T-cell (primary cell): ENCODE data around the gene SRRM1. TPM values are rescaled to one million over a fixed set of nuclear protein-coding genes. Genes with fewer than 3 reads are reported as not detected.

ENCODE experiments used
- ATAC-seq, 4 experiments: fragments of 200-7000 bp in 3 of 4; fragments of 150-1000 bp in 1 of 4; cut with Tn5 transposase; replicated peaks in 1 of 4; 1 replicate in 3 of 4; 2 replicates in 1 of 4; pipeline ENCODE4 v1.10.0; 2021; ENCODE audit warnings: moderate library complexity in 3 of 4, mild to moderate bottlenecking in 2 of 4, moderate number of reproducible peaks in 1 of 4
- CTCF ChIA-PET, 2 donors: fragments of 300-600 bp; sonication (Branson Sonifier 250); formaldehyde crosslinking; loops; one replicate each; lab custom pipeline; 2022; ENCODE audit warnings: antibody characterized with exemption in 2 of 2; lab: Charles Lee
- POLR2A ChIA-PET, 2 donors: fragments of 300-600 bp; sonication (Branson Sonifier 250); formaldehyde crosslinking; loops; one replicate each; lab custom pipeline; 2022; ENCODE audit warnings: antibody characterized with exemption in 2 of 2; lab: Charles Lee
- DNase-seq, 35 experiments: peaks; one replicate each; pipeline versions ENCODE4 v3.0.0 to v3.0.0-alpha.2; 2013 to 2023
- H3K27ac ChIP-seq: one replicate; pipeline ENCODE4 v1.5.1; 2013; ENCODE audit warnings: low read length
- H3K27me3 ChIP-seq, 2 experiments: replicated peaks in 1 of 2; 1 replicate in 1 of 2; 2 replicates in 1 of 2; pipeline versions ENCODE4 v1.6.1 to v1.7.0; 2013; ENCODE audit warnings: low read length in 1 of 2, mixed read lengths in 1 of 2; ENCODE audit not compliant: control insufficient read depth in 2 of 2, insufficient read depth in 2 of 2; ENCODE audit errors: extremely low read depth in 1 of 2
- H3K36me3 ChIP-seq, 2 donors: 1 replicate in 1 of 2; 2 replicates in 1 of 2; pipeline versions ENCODE4 v1.6.1 to v1.7.0; 2013; ENCODE audit warnings: low read length in 1 of 2; ENCODE audit not compliant: control insufficient read depth in 2 of 2, insufficient read depth in 1 of 2; ENCODE audit errors: extremely low read depth in 1 of 2
- H3K4me1 ChIP-seq, 2 experiments: 1 replicate in 1 of 2; 2 replicates in 1 of 2; pipeline versions ENCODE4 v1.6.1 to v1.7.0; 2013; ENCODE audit warnings: low read length in 2 of 2, mixed read lengths in 1 of 2; ENCODE audit not compliant: insufficient read depth in 2 of 2, control insufficient read depth in 1 of 2; ENCODE audit errors: extremely low read depth in 1 of 2
- H3K4me3 ChIP-seq, 2 donors: 1 replicate in 1 of 2; 2 replicates in 1 of 2; pipeline versions ENCODE4 v1.5.1 to v1.7.0; 2013; ENCODE audit warnings: mild to moderate bottlenecking in 2 of 2, low read length in 1 of 2, moderate library complexity in 1 of 2; ENCODE audit not compliant: control insufficient read depth in 1 of 2; ENCODE audit errors: extremely low read depth in 1 of 2
- H3K9me3 ChIP-seq: 2 replicates; pipeline ENCODE4 v1.7.0; 2013
- H3K27ac Mint-ChIP-seq, 2 donors: one replicate each; pipeline ENCODE4 v1.8.0; 2020 to 2021; ENCODE audit warnings: mild to moderate bottlenecking in 2 of 2, mixed read lengths in 2 of 2
- H3K27me3 Mint-ChIP-seq, 2 donors: one replicate each; pipeline ENCODE4 v1.8.0; 2021 to 2022; ENCODE audit warnings: mixed read lengths in 2 of 2
- H3K36me3 Mint-ChIP-seq: one replicate; pipeline ENCODE4 v1.8.0; 2021; ENCODE audit warnings: mixed read lengths
- H3K4me1 Mint-ChIP-seq, 3 donors: one replicate each; pipeline ENCODE4 v1.8.0; 2020 to 2022; ENCODE audit warnings: mixed read lengths in 3 of 3, mild to moderate bottlenecking in 1 of 3
- H3K4me3 Mint-ChIP-seq, 3 donors: one replicate each; pipeline ENCODE4 v1.8.0; 2020 to 2022; ENCODE audit warnings: mild to moderate bottlenecking in 3 of 3, mixed read lengths in 3 of 3, moderate library complexity in 3 of 3
- H3K9me3 Mint-ChIP-seq, 3 donors: one replicate each; pipeline ENCODE4 v1.8.0; 2020 to 2022; ENCODE audit warnings: mixed read lengths in 3 of 3
- WGBS: methylation state at CpG from one replicate; pipeline ENCODE4 v1.1.5; 2013; ENCODE audit warnings: missing lambda C conversion rate; ENCODE audit not compliant: insufficient coverage; 5-methylcytosine and 5-hydroxymethylcytosine counted together
- total RNA-seq, 35 experiments: library from RNA in 6 of 35; stranded (reverse) in 6 of 35; fragments of 120-200 nt in 1 of 35; gene quantifications; one replicate each; pipeline versions ENCODE4 v1.2.1 to v1.2.4 and lab custom pipeline; 2013 to 2026

The SRRM1 gene
- total RNA-seq, 5 donors from 2014 or later (not counting 1 experiment from before 2014, with no cell fraction given) = 158 to 303 (median 181) TPM

GRCh38 chr1:24654010-24654409 is 10.9 kb downstream of the SRRM1 start:
- H3K9me3 Mint-ChIP-seq = no peaks in the 10 kb centered on the region
- CTCF ChIA-PET = interaction anchor here in 1 of 2 donors (0.6 kb wide), 1 partner anchor 877 kb away, joined by 3 read pairs; no protein-coding TSS in a partner anchor
- H3K4me3 ChIP-seq = no peak overlapping the region
- no peak overlapping the region for H3K27ac ChIP-seq
- H3K36me3 Mint-ChIP-seq = peaks cover 75% of the 10 kb centered on the region
- no CpG with 5 or more reads among the region's 3 CpGs for whole genome bisulfite sequencing
- ATAC-seq (no peak), DNase-seq (no peak)
- no peak overlapping the region for H3K27ac Mint-ChIP-seq
- peaks cover 4 to 93% of the 10 kb centered on the region in 2 donors for H3K36me3 ChIP-seq
- POLR2A ChIA-PET = interaction anchor here (0.5 to 1.2 kb wide), 2 partner anchors 9 to 172 kb away, joined by 3 to 4 read pairs; no protein-coding TSS in a partner anchor
- no peaks in the 10 kb centered on the region for H3K27me3 ChIP-seq
- peaks cover 37 to 44% (median 39%) of the 10 kb centered on the region in 3 donors for H3K4me1 Mint-ChIP-seq
- H3K4me1 ChIP-seq = no peaks in the 10 kb centered on the region
- H3K4me3 Mint-ChIP-seq = no peak overlapping the region
- H3K9me3 ChIP-seq = no peaks in the 10 kb centered on the region
- H3K27me3 Mint-ChIP-seq = no peaks in the 10 kb centered on the region

- no peak overlapping the region for H3K27ac Mint-ChIP-seq
- DNase-seq (no peak), ATAC-seq (no peak)
- Histone ChIP-seq H3K9me3 (no peaks in the 10 kb centered on the region), H3K36me3 (peaks cover 4 to 93% of the 10 kb centered on the region in 2 donors), H3K27ac (no peak overlapping the region), H3K27me3 (no peaks in the 10 kb centered on the region), H3K4me3 (no peak overlapping the region), H3K4me1 (no peaks in the 10 kb centered on the region)
- CTCF ChIA-PET = no interaction called here
- no peaks in the 10 kb centered on the region for H3K27me3 Mint-ChIP-seq
- H3K4me3 Mint-ChIP-seq = no peak overlapping the region
- no CpG with 5 or more reads among the region's 1 CpG for WGBS
- H3K4me1 Mint-ChIP-seq = peaks cover 40 to 45% (median 44%) of the 10 kb centered on the region in 3 donors
- no peaks in the 10 kb centered on the region for H3K9me3 Mint-ChIP-seq
- peaks cover 67% of the 10 kb centered on the region for H3K36me3 Mint-ChIP-seq
- POLR2A ChIA-PET = interaction anchor here in 1 of 2 donors (0.6 kb wide), 1 partner anchor 11 kb away, joined by 6 read pairs; no protein-coding TSS in a partner anchor
Observed at GRCh38 chr1:24656046-24656445, 12.9 kb downstream of the SRRM1 start.

DNA sequence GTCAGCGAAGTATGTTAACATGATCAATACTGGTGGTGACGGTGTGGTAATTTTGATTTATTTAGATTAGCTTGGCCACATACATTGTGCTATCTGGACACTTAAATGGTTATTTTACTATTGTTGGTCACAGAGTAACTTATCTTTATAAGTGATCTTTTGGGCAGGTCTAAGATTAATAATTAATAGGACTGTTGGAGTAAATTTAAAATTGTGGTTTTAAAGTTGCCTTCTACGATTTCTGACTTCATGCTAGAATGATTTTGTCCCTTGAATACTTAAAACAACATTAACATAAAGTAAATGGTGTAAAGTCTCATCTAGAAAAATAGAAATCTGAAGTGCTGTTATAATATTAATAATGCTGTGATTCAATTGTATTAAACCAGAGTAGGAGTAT is 14.7 kb downstream of the SRRM1 start:
- no peaks in the 10 kb centered on the region for H3K4me1 ChIP-seq
- H3K27me3 ChIP-seq = no peaks in the 10 kb centered on the region
- no peaks in the 10 kb centered on the region for H3K9me3 ChIP-seq
- Mint-ChIP-seq H3K27me3 (no peaks in the 10 kb centered on the region), H3K4me3 (no peak overlapping the region), H3K36me3 (peaks cover 58% of the 10 kb centered on the region), H3K9me3 (no peaks in the 10 kb centered on the region), H3K27ac (peak overlapping the region in 1 of 2 donors; percentile 32), H3K4me1 (peaks cover 40 to 44% (median 40%) of the 10 kb centered on the region in 3 donors)
- ATAC-seq (no peak), DNase-seq (no peak)
- CTCF ChIA-PET = interaction anchor here in 1 of 2 donors (1.0 kb wide), 1 partner anchor 173 kb away, joined by 3 read pairs; no protein-coding TSS in a partner anchor
- WGBS = 80% methylated on average over 1 of the region's 3 CpGs
- no peak overlapping the region for H3K27ac ChIP-seq
- H3K4me3 ChIP-seq = no peak overlapping the region
- POLR2A ChIA-PET = interaction anchor here (0.7 kb wide), 2 partner anchors 10 to 19 kb away, joined by 8 to 9 read pairs; no protein-coding TSS in a partner anchor
- H3K36me3 ChIP-seq = peaks cover 9 to 93% of the 10 kb centered on the region in 2 donors

DNA sequence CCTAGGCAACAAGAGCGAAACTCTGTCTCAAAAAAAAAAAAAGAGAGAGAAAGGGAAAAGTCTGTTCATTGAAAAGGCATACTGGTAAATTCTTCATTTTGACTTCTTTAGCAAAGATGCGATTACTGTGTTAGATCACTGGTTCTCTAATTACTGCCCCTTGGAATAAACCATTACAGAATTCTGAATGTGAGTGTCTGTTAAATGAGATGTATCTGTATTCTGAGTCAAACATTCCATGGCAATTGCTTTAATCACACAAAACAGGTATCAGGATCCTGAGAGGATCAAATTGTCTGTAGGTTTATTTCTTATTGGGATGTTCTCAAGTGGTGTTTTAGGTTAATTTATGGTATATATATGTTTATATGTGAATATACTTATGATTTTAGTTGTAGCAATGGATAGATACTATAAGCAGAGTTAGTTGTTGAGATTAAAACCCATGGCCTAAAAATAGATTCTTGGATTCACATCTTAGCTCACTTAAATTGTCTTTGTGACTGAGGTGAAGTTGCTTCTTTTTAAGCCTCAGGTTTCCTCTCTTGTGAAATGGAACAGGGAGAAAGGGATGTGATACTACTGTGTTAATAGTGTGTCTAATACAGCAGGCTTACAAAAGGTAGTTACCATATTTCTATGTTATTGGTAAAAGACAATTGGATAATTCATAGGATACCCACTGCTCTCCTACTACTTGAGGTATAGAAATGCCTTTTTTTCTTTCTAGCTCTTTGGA is 16.2 kb downstream of the SRRM1 start:
- no peaks in the 10 kb centered on the region for H3K27me3 ChIP-seq
- no peak overlapping the region for H3K27ac ChIP-seq
- Mint-ChIP-seq H3K27ac (peak overlapping the region; percentile 61 to 78), H3K9me3 (no peaks in the 10 kb centered on the region), H3K36me3 (peaks cover 55% of the 10 kb centered on the region), H3K4me1 (peaks cover 37 to 43% (median 39%) of the 10 kb centered on the region in 3 donors), H3K27me3 (no peaks in the 10 kb centered on the region), H3K4me3 (no peak overlapping the region)
- DNase-seq (no peak), ATAC-seq (no peak)
- no peaks in the 10 kb centered on the region for H3K9me3 ChIP-seq
- ChIA-PET CTCF (interaction anchor here in 1 of 2 donors (0.8 kb wide), 1 partner anchor 13 kb away, joined by 4 read pairs; no protein-coding TSS in a partner anchor), POLR2A (interaction anchor here in 1 of 2 donors (0.6 kb wide), 1 partner anchor 7 kb away, joined by 4 read pairs; no protein-coding TSS in a partner anchor)
- no CpG with 5 or more reads among the region's 2 CpGs for WGBS
- H3K4me3 ChIP-seq = no peak overlapping the region
- H3K36me3 ChIP-seq = peaks cover 12 to 93% of the 10 kb centered on the region in 2 donors
- H3K4me1 ChIP-seq = no peaks in the 10 kb centered on the region

DNA sequence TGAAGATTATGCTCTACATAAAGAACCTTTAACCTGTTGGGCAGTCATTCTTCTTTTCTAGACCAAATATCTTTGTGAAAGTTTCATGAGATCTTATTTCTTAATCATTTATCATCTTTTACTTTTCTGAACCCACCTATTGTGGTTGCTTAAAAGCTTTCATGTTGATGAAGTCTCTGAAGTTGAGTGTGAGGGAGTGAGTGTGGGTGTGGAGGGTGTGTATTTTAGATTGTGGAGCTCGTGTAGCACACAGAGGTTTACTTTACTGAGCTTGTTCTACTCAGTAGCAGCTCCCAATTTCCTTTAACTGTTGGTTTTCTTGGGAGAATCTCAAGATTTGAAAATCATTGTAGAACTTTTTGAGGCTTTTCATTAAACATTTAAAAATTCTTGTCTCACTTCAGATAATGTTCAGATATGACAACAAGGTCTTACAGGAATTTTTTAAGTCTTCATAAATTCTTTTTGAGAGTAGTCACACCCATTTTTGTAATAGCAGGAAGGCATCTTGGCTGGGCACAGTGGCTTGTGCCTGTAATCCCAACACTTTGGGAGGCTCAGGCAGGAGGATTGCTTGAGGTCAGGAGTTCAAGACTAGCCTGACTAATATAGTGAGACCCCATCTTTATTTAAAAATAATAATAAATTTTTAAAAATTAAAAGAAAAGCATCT is 17.0 kb downstream of the SRRM1 start:
- H3K27me3 Mint-ChIP-seq = no peaks in the 10 kb centered on the region
- peaks cover 52% of the 10 kb centered on the region for H3K36me3 Mint-ChIP-seq
- H3K9me3 Mint-ChIP-seq = no peaks in the 10 kb centered on the region
- WGBS = no CpG with 5 or more reads among the region's 1 CpG
- H3K27ac Mint-ChIP-seq = peak overlapping the region; percentile 61 to 78
- Histone ChIP-seq H3K4me3 (no peak overlapping the region), H3K9me3 (no peaks in the 10 kb centered on the region), H3K4me1 (no peaks in the 10 kb centered on the region), H3K36me3 (peaks cover 12 to 93% of the 10 kb centered on the region in 2 donors), H3K27me3 (no peaks in the 10 kb centered on the region), H3K27ac (no peak overlapping the region)
- peaks cover 30 to 37% (median 34%) of the 10 kb centered on the region in 3 donors for H3K4me1 Mint-ChIP-seq
- ATAC-seq = peak in 1 of 4 experiments; percentile 43
- no peak for DNase-seq
- H3K4me3 Mint-ChIP-seq = no peak overlapping the region
- CTCF ChIA-PET = no interaction called here
- POLR2A ChIA-PET = interaction anchor here (0.6 kb wide), 2 partner anchors 8 to 12 kb away, joined by 3 to 4 read pairs; no protein-coding TSS in a partner anchor

- Histone ChIP-seq H3K4me3 (no peak overlapping the region), H3K9me3 (no peaks in the 10 kb centered on the region), H3K36me3 (peaks cover 15 to 94% of the 10 kb centered on the region in 2 donors), H3K27me3 (no peaks in the 10 kb centered on the region), H3K27ac (no peak overlapping the region), H3K4me1 (no peaks in the 10 kb centered on the region)
- Mint-ChIP-seq H3K27ac (no peak overlapping the region), H3K4me1 (peaks cover 5 to 6% (median 6%) of the 10 kb centered on the region in 3 donors), H3K27me3 (no peaks in the 10 kb centered on the region), H3K36me3 (peaks cover 48% of the 10 kb centered on the region), H3K4me3 (no peak overlapping the region), H3K9me3 (no peaks in the 10 kb centered on the region)
- DNase-seq (no peak), ATAC-seq (no peak)
- ChIA-PET CTCF (interaction anchor here in 1 of 2 donors (0.7 kb wide), 1 partner anchor 10 kb away, joined by 3 read pairs; no protein-coding TSS in a partner anchor), POLR2A (no interaction called here)
- WGBS = no CpG with 5 or more reads among the region's 2 CpGs
Observed at GRCh38 chr1:24664507-24665033, 21.5 kb downstream of the SRRM1 start.
